Skeletal muscle tissue (tissue), 4 donors: Measurements from ENCODE around the gene KCTD15. TPM values are rescaled to one million over a fixed set of nuclear protein-coding genes. Genes with fewer than 3 reads are reported as not detected.

ENCODE experiments used
- H3K27ac ChIP-seq: one replicate; pipeline ENCODE4 v1.7.0; 2013; ENCODE audit warnings: mild to moderate bottlenecking, low read depth, low read length, inconsistent platforms
- H3K27me3 ChIP-seq, 3 donors: one replicate each; pipeline ENCODE4 v1.7.0; 2013; ENCODE audit warnings: low read length in 3 of 3; ENCODE audit not compliant: control insufficient read depth in 3 of 3, insufficient read depth in 3 of 3
- H3K36me3 ChIP-seq, 3 donors: one replicate each; pipeline ENCODE4 v1.7.0; 2013; ENCODE audit warnings: low read length in 3 of 3; ENCODE audit not compliant: control insufficient read depth in 3 of 3, insufficient read depth in 3 of 3
- H3K4me1 ChIP-seq, 3 donors: one replicate each; pipeline ENCODE4 v1.7.0; 2013; ENCODE audit warnings: low read length in 3 of 3, mild to moderate bottlenecking in 3 of 3; ENCODE audit not compliant: control insufficient read depth in 3 of 3, insufficient read depth in 3 of 3
- H3K4me3 ChIP-seq, 3 donors: one replicate each; pipeline ENCODE4 v1.7.0; 2013; ENCODE audit warnings: low read length in 3 of 3
- H3K9ac ChIP-seq, 3 donors: one replicate each; pipeline ENCODE4 v1.7.0; 2013; ENCODE audit warnings: low read length in 3 of 3, mild to moderate bottlenecking in 3 of 3, moderate library complexity in 2 of 3, low read depth in 1 of 3
- H3K9me3 ChIP-seq, 3 donors: one replicate each; pipeline ENCODE4 v1.7.0; 2013; ENCODE audit warnings: low read length in 3 of 3; ENCODE audit not compliant: control insufficient read depth in 3 of 3
- total RNA-seq: library from RNA; depleted of rRNA; stranded (reverse); fragments of >200 nt; gene quantifications from one replicate; pipeline ENCODE4 v1.2.3, GENCODE V29; 2014
- donor health status: Osteomylitis.

The KCTD15 gene
- total RNA-seq, 1 donor from 2014 or later: 34.4 TPM

DNA sequence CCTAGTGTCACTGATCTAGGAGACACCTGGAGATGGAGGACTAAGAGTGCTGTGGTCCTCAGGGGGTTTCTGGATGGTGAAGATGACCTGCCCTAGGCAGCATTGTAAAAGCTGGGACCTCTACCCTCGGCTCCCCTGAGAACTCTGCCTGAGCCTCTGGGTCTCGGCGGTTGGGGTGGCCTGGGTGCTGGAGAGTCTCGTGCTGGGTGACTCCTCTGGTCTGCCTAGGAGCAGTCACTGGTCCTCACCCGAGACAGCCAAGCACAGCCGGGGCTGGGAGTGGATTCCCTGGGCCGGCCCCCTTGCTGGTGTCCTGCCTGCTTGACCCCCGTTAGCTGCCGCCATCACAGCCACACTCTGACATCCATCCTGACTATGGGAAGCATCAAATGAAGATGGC is 6.7 kb downstream of the KCTD15 start:
- Histone ChIP-seq H3K36me3 (peaks cover 9 to 11% (median 11%) of the 10 kb centered on the region in 3 donors), H3K9ac (no peak overlapping the region), H3K27ac (no peak overlapping the region), H3K9me3 (no peaks in the 10 kb centered on the region), H3K27me3 (peaks cover 0 to 14% (median 0%) of the 10 kb centered on the region in 3 donors), H3K4me3 (no peak overlapping the region), H3K4me1 (peaks cover 0 to 15% (median 13%) of the 10 kb centered on the region in 3 donors)

DNA sequence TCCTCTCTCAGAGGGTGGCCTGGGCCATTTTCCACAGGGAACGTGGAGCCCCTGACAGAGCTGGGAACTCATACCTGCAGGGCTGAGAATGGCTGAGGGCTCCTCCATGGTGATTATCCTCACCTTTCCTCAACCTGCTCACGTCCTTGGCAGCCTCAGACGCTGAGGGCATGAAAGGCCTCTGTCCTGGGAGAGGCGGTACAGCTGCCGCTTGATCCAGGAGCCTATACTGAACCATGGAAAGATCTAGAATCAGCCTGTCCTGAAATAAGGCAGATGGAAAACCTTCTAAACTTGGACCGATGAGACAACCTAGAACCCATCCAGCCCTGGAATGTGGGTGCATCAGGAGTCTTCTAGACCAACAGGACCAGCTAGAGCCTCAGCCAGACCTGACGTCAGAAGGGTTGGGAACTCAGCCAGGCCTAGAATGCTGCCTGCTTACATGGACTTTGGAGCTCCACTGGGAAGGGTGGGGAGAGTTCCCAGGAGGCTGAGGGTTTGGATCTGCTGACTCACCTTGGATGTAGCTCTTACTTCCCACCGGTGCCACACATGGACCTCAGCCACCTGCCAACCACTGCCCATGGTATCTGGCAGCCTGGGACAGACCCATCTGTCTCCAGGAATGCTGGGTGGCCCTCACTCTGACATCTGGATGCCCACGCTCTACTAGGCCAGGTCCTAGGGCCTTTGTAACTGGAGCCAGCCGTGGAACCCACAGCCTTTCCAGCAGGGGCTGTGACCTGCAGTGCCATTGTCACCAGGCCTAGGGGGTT is 7.5 kb downstream of the KCTD15 start:
- Histone ChIP-seq H3K4me1 (peaks cover 0 to 13% (median 13%) of the 10 kb centered on the region in 3 donors), H3K36me3 (peaks cover 9 to 11% (median 11%) of the 10 kb centered on the region in 3 donors), H3K27ac (no peak overlapping the region), H3K9ac (no peak overlapping the region), H3K9me3 (no peaks in the 10 kb centered on the region), H3K4me3 (no peak overlapping the region), H3K27me3 (peaks cover 0 to 9% (median 0%) of the 10 kb centered on the region in 3 donors)

DNA sequence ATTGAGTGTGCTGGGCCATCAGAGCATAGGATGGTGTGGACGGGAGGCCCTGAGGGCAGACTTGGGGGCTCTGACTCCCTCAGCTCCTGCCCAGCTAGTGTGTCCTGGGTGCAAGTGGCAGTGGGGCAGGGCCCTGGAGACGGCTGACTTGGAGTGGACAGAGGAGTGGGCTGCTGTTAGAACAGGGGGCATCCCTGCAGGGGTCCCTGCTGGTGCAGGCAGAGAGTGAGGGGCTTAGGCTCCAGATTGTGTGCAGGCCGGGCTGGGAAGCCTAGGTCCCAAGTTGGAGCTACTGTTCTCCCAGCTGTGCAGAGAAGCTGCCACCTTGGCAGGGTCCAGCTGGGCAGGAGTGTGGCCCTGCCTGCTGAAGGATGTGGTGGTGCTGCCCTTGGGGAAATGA is 8.6 kb downstream of the KCTD15 start:
- Histone ChIP-seq H3K4me3 (no peak overlapping the region), H3K9ac (no peak overlapping the region), H3K4me1 (peaks cover 0 to 13% (median 13%) of the 10 kb centered on the region in 3 donors), H3K9me3 (no peaks in the 10 kb centered on the region), H3K27me3 (no peaks in the 10 kb centered on the region), H3K36me3 (peaks cover 9 to 11% (median 11%) of the 10 kb centered on the region in 3 donors), H3K27ac (no peak overlapping the region)

DNA sequence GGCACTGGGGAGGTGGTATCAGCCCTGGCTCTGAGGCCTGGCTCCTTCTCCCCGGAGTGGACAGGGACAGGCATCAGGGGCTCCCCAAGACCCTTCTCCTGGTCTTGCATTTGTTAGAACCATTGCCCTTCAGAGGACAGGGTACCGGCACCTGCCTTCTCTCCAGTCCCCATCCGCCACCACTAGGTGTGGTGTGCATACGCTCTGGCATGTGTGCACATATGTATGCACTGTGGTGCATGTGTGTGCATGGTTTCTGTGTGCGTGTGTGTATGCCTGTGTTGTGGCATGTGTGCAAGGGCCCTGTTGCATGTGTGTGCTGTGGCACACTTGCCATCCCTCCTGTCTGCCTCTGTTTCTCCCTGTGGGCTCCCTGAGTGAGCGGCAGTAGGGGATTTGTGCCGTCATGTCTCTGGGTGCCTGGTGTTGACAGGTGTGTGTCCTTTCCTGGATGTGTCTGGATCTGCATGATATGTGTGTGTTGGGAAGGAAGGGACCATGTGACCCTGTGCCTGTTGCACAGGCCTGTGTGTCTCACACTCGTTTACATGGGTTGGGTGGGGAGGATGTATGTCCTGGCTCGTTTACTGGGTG is 9.3 kb downstream of the KCTD15 start:
- no peaks in the 10 kb centered on the region for H3K27me3 ChIP-seq
- H3K9me3 ChIP-seq: no peaks in the 10 kb centered on the region
- H3K36me3 ChIP-seq: peaks cover 9 to 11% (median 10%) of the 10 kb centered on the region in 3 donors
- no peak overlapping the region for H3K4me3 ChIP-seq
- no peak overlapping the region for H3K27ac ChIP-seq
- H3K4me1 ChIP-seq: peaks cover 0 to 13% (median 13%) of the 10 kb centered on the region in 3 donors
- H3K9ac ChIP-seq: no peak overlapping the region

DNA sequence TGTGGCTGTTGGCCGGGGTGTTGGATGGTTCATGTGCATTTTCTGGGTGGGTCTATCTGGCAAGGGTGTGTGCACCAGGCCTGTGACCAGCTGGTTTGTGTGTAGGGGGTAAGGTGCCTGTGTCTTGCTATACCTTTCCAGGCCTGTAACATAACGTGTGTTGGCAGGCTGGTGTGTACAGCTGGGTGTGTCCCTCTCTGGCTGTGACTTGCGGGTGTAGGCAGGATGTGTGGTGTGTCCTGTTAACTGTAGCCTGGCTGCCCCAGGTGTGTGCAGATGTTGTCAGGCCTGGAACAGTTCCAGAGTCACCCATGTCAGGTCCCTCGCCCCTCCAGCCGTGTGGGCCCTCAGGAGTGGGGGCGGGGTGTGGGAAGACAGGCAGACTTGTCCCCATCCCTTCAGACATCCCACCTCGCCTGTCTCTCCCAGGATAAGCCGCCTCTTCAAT is 9.8 kb downstream of the KCTD15 start:
- Histone ChIP-seq H3K9ac (no peak overlapping the region), H3K4me3 (no peak overlapping the region), H3K27me3 (no peaks in the 10 kb centered on the region), H3K9me3 (no peaks in the 10 kb centered on the region), H3K4me1 (peaks cover 0 to 13% (median 13%) of the 10 kb centered on the region in 3 donors), H3K36me3 (peaks cover 7 to 9% (median 8%) of the 10 kb centered on the region in 3 donors), H3K27ac (no peak overlapping the region)

DNA sequence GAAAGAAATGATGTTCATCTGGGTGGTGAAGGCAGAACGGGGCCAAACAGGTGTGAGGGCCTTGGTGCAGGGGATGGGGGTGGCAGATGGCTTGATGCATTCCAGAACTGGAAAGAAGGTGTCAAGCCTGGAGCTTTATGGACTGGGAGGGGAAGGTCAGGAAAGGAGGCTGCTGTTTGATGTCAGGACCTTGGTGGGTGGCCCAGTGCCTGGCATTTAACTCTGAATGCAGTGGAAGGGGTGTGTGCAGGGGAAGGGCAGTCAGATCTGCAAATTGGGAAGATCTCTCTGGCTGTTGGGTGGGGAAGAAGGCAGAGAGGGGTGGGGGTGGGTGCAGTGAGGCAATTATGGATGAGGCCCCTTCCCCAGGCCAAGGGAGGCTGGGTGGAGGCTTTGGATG is 11.7 kb downstream of the KCTD15 start:
- no peaks in the 10 kb centered on the region for H3K9me3 ChIP-seq
- no peak overlapping the region for H3K9ac ChIP-seq
- no peak overlapping the region for H3K27ac ChIP-seq
- H3K36me3 ChIP-seq: peaks cover 5 to 15% (median 9%) of the 10 kb centered on the region in 3 donors
- peaks cover 0 to 13% (median 13%) of the 10 kb centered on the region in 3 donors for H3K4me1 ChIP-seq
- no peak overlapping the region for H3K4me3 ChIP-seq
- H3K27me3 ChIP-seq: no peaks in the 10 kb centered on the region

DNA sequence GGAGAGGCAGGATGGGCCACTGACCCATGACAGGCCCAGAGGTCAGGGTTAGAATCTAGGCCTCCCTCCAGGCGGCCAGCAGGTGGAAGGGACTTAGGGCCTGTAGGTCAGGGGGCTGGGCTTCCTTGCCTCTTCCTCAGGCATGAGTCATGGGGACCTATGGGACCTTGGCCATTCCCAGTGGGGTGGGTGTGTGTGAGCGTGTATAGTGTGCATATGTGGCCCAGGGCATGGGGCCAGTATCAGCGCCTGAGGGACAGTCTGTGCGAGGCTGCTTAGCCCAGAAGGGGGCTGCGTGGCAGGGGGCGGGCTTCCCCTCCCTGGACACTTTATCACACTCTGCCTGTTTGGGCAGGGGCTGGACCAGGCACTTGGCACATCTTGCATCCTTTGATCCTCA is 13.3 kb downstream of the KCTD15 start:
- Histone ChIP-seq H3K27ac (no peak overlapping the region), H3K36me3 (peaks cover 5 to 16% (median 9%) of the 10 kb centered on the region in 3 donors), H3K4me3 (no peak overlapping the region), H3K9me3 (no peaks in the 10 kb centered on the region), H3K9ac (no peak overlapping the region), H3K4me1 (peaks cover 0 to 7% (median 5%) of the 10 kb centered on the region in 3 donors), H3K27me3 (no peaks in the 10 kb centered on the region)

DNA sequence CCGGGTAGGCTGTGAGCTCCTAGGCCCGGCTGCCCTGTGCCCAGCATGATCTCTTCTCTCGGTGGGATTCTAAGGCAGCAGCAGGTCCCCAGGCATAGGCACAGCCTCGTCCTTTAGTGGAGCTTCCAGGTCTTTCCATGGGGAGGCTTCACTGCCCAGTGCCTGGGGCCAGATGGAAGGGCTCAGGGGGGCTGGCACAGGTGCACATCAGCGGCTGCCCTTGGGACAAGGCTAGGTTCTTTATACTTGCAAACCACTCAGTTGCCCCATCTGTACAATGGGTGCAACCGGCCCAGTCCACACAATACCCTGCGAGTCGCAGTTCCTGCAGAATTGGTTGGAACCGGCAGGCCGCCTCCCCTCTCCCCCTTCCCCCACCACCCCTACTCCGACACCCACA is 14.2 kb downstream of the KCTD15 start:
- Histone ChIP-seq H3K9ac (no peak overlapping the region), H3K4me3 (no peak overlapping the region), H3K27me3 (peaks cover 0 to 1% (median 0%) of the 10 kb centered on the region in 3 donors), H3K9me3 (no peaks in the 10 kb centered on the region), H3K27ac (no peak overlapping the region), H3K4me1 (peaks cover 0 to 5% (median 4%) of the 10 kb centered on the region in 3 donors), H3K36me3 (peaks cover 5 to 16% (median 9%) of the 10 kb centered on the region in 3 donors)

DNA sequence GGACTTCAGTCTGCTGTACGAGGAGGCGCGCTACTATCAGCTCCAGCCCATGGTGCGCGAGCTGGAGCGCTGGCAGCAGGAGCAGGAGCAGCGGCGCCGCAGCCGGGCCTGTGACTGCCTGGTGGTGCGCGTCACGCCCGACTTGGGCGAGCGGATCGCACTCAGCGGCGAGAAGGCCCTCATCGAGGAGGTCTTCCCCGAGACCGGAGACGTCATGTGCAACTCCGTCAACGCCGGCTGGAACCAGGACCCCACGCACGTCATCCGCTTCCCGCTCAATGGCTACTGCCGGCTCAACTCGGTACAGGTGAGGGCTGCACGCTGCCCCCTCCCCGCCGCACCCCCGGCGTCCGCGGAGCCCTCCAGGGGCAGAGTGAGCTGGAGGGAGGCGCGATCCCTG is 14.6 kb downstream of the KCTD15 start:
- no peak overlapping the region for H3K27ac ChIP-seq
- peaks cover 0 to 2% (median 0%) of the 10 kb centered on the region in 3 donors for H3K4me1 ChIP-seq
- H3K36me3 ChIP-seq: peaks cover 2 to 14% (median 5%) of the 10 kb centered on the region in 3 donors
- no peak overlapping the region for H3K9ac ChIP-seq
- H3K27me3 ChIP-seq: peaks cover 0 to 2% (median 0%) of the 10 kb centered on the region in 3 donors
- H3K4me3 ChIP-seq: no peak overlapping the region
- no peaks in the 10 kb centered on the region for H3K9me3 ChIP-seq
